ENCODE data around the gene CRMP1.

The CRMP1 gene

DNA sequence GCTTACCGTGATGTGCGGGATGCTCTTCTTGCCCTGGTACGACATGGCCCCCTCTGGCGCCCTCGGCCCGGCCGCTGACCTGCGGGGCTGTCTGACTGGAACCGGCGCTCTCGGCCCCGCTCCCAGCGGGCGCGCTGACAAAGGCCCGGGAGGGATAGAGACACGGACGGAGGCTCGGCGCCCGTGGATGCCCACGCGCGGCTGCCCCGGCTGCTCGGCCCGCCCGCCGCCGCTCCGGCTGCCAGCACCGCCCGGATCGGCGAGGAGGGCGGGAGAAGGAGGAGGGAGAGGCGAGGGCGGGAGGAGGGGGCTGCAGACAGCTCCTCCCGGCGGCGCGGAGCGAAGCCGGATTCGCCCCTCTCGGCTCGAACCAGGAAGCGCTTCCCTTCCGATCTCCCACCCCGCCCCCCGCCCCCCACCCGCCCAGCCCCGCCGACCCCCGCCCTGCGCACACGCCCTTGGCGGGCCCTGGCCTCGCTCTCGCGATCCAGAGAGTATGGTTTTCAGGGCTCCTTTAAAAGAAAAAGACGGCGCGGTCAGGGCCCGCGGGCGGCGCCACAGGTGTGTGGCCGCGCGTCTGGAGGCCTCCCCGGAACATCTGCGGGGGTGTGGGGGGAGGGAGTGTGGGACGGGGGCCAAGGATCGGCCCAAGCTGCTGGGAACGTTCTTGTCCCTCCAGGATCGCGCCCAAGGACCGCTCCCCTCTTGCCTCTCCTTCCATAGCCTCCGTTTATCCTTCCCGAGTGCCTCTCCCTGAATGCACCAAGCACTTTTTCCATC, 4.5 kb downstream of the CRMP1 start:
- WGBS (ENCODE audit: insufficient coverage, insufficient read length): no CpG with 5 or more reads among the region's 81 CpGs
- no peak overlapping the region for H3K27ac ChIP-seq (ENCODE audit: low read length)
- H3K9me3 ChIP-seq (ENCODE audit: control insufficient read depth, insufficient read depth, low read length): no peaks in the 10 kb centered on the region
- H3K36me3 ChIP-seq (ENCODE audit: control insufficient read depth, insufficient read depth, low read length): no peaks in the 10 kb centered on the region
- peak overlapping the region; percentile 91 for H3K4me3 ChIP-seq (ENCODE audit: low read length)
- peaks cover 14% of the 10 kb centered on the region for H3K4me1 ChIP-seq (ENCODE audit: control insufficient read depth, insufficient read depth, low read length)
- peaks cover 17% of the 10 kb centered on the region for H3K27me3 ChIP-seq (ENCODE audit: control insufficient read depth, insufficient read depth, low read length)
- DNase-seq (ENCODE audit: low read depth, low spot score): no peak

DNA sequence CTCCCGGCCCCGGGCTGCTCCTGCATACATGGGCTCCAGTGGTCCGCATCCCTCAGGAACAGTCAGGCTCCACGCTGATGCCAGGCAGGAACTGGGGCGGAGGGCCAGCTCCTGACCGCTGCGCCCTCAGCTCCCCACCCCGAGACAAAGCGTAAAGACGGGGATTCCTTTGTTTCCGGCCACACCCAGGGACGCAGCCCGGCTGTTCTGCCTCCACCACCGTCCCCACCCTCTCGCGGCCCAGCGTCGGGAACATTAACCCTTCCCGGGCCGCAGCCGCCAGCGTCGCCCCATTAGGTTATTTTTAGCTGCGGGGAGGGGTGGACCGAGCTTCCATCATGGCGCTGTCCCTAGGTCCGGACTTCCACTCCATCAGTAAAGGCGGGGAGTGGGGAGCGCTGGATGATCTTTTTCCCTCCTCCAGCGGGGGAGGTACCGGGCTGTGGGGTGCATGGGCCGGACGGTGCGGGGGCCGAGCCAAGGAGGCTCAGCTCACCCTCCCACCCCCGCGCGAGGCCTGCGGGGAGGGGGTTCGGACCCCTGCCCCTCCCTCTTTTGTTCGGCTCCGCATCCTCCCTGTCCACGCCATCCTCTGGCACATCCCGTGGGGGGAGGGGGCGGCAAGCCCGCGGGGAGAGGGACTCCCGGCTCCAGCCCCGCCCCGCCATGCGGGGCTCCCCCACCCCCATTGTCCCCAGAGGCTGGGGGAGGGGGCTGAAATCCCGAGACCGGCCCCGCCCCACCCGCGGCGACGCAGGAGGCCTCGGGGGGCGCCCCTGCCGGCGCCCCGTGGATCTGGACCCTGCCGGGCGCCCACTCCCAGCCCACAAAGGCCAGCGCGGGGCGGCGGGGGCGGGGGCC, 5.3 kb downstream of the CRMP1 start:
- Histone ChIP-seq H3K27me3 (ENCODE audit: control insufficient read depth, insufficient read depth, low read length) (peaks cover 15% of the 10 kb centered on the region), H3K27ac (ENCODE audit: low read length) (no peak overlapping the region), H3K4me3 (ENCODE audit: low read length) (peak overlapping the region; percentile 91; the same call in 1 of the 2 replicates), H3K36me3 (ENCODE audit: control insufficient read depth, insufficient read depth, low read length) (no peaks in the 10 kb centered on the region), H3K4me1 (ENCODE audit: control insufficient read depth, insufficient read depth, low read length) (peaks cover 14% of the 10 kb centered on the region), H3K9me3 (ENCODE audit: control insufficient read depth, insufficient read depth, low read length) (no peaks in the 10 kb centered on the region)
- DNase-seq (ENCODE audit: low read depth, low spot score): no peak
- no CpG with 5 or more reads among the region's 70 CpGs for WGBS (ENCODE audit: insufficient coverage, insufficient read length)

DNA sequence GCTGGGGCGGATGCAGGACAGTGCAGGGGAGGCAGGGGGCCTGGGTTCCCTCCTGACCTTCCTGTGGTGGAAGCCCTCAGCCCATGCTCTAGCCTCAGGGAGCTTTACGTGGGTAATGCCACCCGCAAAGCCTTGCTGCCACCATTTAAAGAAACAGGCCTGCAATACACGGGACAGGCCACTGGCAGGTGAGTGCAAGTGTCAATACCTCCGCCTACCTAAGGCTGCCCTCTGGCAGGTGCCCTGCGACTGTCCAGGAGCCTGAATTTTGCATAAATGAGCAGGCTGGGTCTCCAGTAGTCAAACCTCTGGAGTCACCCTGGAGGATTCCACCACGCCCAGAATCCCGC, 5.9 kb downstream of the CRMP1 start:
- Histone ChIP-seq H3K27ac (ENCODE audit: low read length) (no peak overlapping the region), H3K27me3 (ENCODE audit: control insufficient read depth, insufficient read depth, low read length) (peaks cover 12% of the 10 kb centered on the region), H3K4me1 (ENCODE audit: control insufficient read depth, insufficient read depth, low read length) (peaks cover 14% of the 10 kb centered on the region), H3K36me3 (ENCODE audit: control insufficient read depth, insufficient read depth, low read length) (no peaks in the 10 kb centered on the region), H3K4me3 (ENCODE audit: low read length) (peak overlapping the region; percentile 91; the same call in 1 of the 2 replicates), H3K9me3 (ENCODE audit: control insufficient read depth, insufficient read depth, low read length) (no peaks in the 10 kb centered on the region)
- DNase-seq (ENCODE audit: low read depth, low spot score): no peak
- no CpG with 5 or more reads among the region's 8 CpGs for WGBS (ENCODE audit: insufficient coverage, insufficient read length)

- peaks cover under 1% of the 10 kb centered on the region; the same call in 1 of the 2 replicates for H3K27me3 ChIP-seq (ENCODE audit: control insufficient read depth, insufficient read depth, low read length)
- no peaks in the 10 kb centered on the region for H3K9me3 ChIP-seq (ENCODE audit: control insufficient read depth, insufficient read depth, low read length)
- H3K36me3 ChIP-seq (ENCODE audit: control insufficient read depth, insufficient read depth, low read length): no peaks in the 10 kb centered on the region
- WGBS (ENCODE audit: insufficient coverage, insufficient read length): no CpG with 5 or more reads among the region's 3 CpGs
- H3K4me1 ChIP-seq (ENCODE audit: control insufficient read depth, insufficient read depth, low read length): peaks cover 12% of the 10 kb centered on the region
- H3K4me3 ChIP-seq (ENCODE audit: low read length): no peak overlapping the region
- H3K27ac ChIP-seq (ENCODE audit: low read length): no peak overlapping the region
- no peak for DNase-seq (ENCODE audit: low read depth, low spot score)
Observed at GRCh38 chr4:5885733-5886132, 7.2 kb downstream of the CRMP1 start.

GRCh38 chr4:5884796-5885195, 8.1 kb downstream of the CRMP1 start:
- H3K27me3 ChIP-seq (ENCODE audit: control insufficient read depth, insufficient read depth, low read length): no peaks in the 10 kb centered on the region
- H3K27ac ChIP-seq (ENCODE audit: low read length): no peak overlapping the region
- WGBS (ENCODE audit: insufficient coverage, insufficient read length): no CpG with 5 or more reads among the region's 7 CpGs
- no peak for DNase-seq (ENCODE audit: low read depth, low spot score)
- no peaks in the 10 kb centered on the region for H3K36me3 ChIP-seq (ENCODE audit: control insufficient read depth, insufficient read depth, low read length)
- H3K9me3 ChIP-seq (ENCODE audit: control insufficient read depth, insufficient read depth, low read length): no peaks in the 10 kb centered on the region
- H3K4me1 ChIP-seq (ENCODE audit: control insufficient read depth, insufficient read depth, low read length): peaks cover 10% of the 10 kb centered on the region
- no peak overlapping the region for H3K4me3 ChIP-seq (ENCODE audit: low read length)

- WGBS (ENCODE audit: insufficient coverage, insufficient read length): no CpG with 5 or more reads among the region's 1 CpG
- Histone ChIP-seq H3K27me3 (ENCODE audit: control insufficient read depth, insufficient read depth, low read length) (no peaks in the 10 kb centered on the region), H3K27ac (ENCODE audit: low read length) (no peak overlapping the region), H3K36me3 (ENCODE audit: control insufficient read depth, insufficient read depth, low read length) (no peaks in the 10 kb centered on the region), H3K9me3 (ENCODE audit: control insufficient read depth, insufficient read depth, low read length) (no peaks in the 10 kb centered on the region), H3K4me1 (ENCODE audit: control insufficient read depth, insufficient read depth, low read length) (peaks cover 8% of the 10 kb centered on the region), H3K4me3 (ENCODE audit: low read length) (no peak overlapping the region)
- no peak for DNase-seq (ENCODE audit: low read depth, low spot score)
Observed at GRCh38 chr4:5883916-5884315, 9.0 kb downstream of the CRMP1 start.

DNA sequence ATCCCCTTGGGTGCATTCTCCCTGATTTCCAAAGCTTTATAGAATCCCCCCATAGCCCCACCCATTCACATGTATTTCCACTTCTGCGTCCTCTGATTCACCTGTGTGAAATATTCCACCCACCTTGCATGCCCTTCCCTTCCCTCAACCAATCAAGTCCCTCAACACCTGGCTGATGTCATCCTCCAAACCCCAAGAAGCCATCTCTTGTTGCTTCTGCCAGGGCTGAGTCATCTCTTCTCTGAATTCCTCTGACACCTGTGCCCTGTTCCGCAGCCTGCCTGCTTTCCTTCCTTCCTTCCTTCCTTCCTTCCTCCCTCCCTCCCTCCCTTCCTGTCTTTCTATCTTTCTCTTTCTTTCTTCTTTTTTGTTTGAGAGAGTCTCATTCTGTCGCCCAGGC, 9.9 kb downstream of the CRMP1 start:
- no peak for DNase-seq (ENCODE audit: low read depth, low spot score)
- Histone ChIP-seq H3K27me3 (ENCODE audit: control insufficient read depth, insufficient read depth, low read length) (no peaks in the 10 kb centered on the region), H3K4me1 (ENCODE audit: control insufficient read depth, insufficient read depth, low read length) (peaks cover 7% of the 10 kb centered on the region), H3K27ac (ENCODE audit: low read length) (no peak overlapping the region), H3K36me3 (ENCODE audit: control insufficient read depth, insufficient read depth, low read length) (no peaks in the 10 kb centered on the region), H3K9me3 (ENCODE audit: control insufficient read depth, insufficient read depth, low read length) (no peaks in the 10 kb centered on the region), H3K4me3 (ENCODE audit: low read length) (no peak overlapping the region)
- WGBS (ENCODE audit: insufficient coverage, insufficient read length): no CpG with 5 or more reads among the region's 3 CpGs

DNA sequence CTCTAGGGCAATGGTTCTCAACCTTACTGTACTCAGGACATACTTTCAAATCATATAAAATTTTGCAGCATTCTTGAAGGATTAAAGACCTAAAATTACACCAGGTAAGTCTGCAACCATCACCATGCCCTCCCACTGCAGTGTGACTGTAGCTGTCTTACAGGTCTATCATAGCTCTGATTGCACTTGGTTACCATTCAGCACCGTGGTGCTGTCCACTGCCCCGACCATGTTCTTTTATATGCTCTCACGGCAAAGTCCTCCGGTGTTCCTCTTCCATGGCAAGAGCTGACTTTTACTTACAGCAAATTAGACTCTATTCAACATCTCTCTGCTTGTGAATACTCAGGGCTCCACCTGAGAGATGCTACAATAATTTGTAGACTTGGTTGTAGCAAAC, 11.5 kb downstream of the CRMP1 start:
- Histone ChIP-seq H3K4me1 (ENCODE audit: control insufficient read depth, insufficient read depth, low read length) (peaks cover 4% of the 10 kb centered on the region; the same call in 1 of the 2 replicates), H3K27me3 (ENCODE audit: control insufficient read depth, insufficient read depth, low read length) (no peaks in the 10 kb centered on the region), H3K9me3 (ENCODE audit: control insufficient read depth, insufficient read depth, low read length) (no peaks in the 10 kb centered on the region), H3K4me3 (ENCODE audit: low read length) (no peak overlapping the region), H3K36me3 (ENCODE audit: control insufficient read depth, insufficient read depth, low read length) (no peaks in the 10 kb centered on the region), H3K27ac (ENCODE audit: low read length) (no peak overlapping the region)
- no peak for DNase-seq (ENCODE audit: low read depth, low spot score)
- WGBS (ENCODE audit: insufficient coverage, insufficient read length): no CpG with 5 or more reads among the region's 4 CpGs

DNA sequence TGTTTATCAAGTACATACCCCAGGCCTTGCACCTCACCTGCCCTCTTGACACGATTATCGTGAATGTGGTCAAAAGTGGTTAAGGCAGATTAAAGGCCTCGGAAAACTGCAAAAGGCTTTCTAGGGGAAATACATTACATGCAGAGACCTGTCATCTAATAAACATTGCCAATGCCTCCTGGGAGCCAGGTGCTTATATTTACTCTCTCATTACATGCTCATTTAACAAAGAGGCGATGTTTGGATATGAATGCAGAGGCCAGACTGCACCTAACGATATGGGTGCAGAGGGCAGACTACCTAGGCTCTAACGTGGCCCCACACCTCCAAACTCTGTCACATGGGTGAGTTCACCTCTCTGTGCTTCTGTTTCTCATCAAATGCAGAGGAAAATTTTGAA, 14.5 kb downstream of the CRMP1 start:
- no peaks in the 10 kb centered on the region for H3K27me3 ChIP-seq (ENCODE audit: control insufficient read depth, insufficient read depth, low read length)
- H3K36me3 ChIP-seq (ENCODE audit: control insufficient read depth, insufficient read depth, low read length): no peaks in the 10 kb centered on the region
- no peaks in the 10 kb centered on the region for H3K9me3 ChIP-seq (ENCODE audit: control insufficient read depth, insufficient read depth, low read length)
- no peak overlapping the region for H3K4me3 ChIP-seq (ENCODE audit: low read length)
- WGBS (ENCODE audit: insufficient coverage, insufficient read length): no CpG with 5 or more reads among the region's 6 CpGs
- H3K27ac ChIP-seq (ENCODE audit: low read length): no peak overlapping the region
- peaks cover 1% of the 10 kb centered on the region for H3K4me1 ChIP-seq (ENCODE audit: control insufficient read depth, insufficient read depth, low read length)
- DNase-seq (ENCODE audit: low read depth, low spot score): no peak

DNA sequence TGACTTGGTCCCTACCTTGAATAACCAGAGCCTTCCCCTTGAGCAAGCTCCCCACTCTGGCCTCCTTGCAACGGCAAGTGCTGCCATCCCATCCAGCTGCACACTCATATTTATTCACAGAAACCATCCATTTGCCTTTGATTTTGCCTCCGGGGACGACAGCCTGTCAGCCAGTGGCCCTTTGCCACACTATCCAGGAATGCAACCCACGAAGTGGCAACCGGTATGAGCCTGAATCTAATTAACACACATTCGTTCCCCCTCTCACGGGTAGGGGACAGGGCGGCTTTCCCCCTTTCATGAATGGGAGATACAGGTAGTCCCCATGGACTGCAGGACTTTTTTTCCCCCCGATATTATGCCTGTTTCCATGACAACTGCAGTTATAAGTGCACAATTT, 15.5 kb downstream of the CRMP1 start:
- H3K4me3 ChIP-seq (ENCODE audit: low read length): no peak overlapping the region
- H3K27me3 ChIP-seq (ENCODE audit: control insufficient read depth, insufficient read depth, low read length): no peaks in the 10 kb centered on the region
- no peaks in the 10 kb centered on the region for H3K9me3 ChIP-seq (ENCODE audit: control insufficient read depth, insufficient read depth, low read length)
- no peaks in the 10 kb centered on the region for H3K36me3 ChIP-seq (ENCODE audit: control insufficient read depth, insufficient read depth, low read length)
- H3K4me1 ChIP-seq (ENCODE audit: control insufficient read depth, insufficient read depth, low read length): peaks cover 1% of the 10 kb centered on the region
- DNase-seq (ENCODE audit: low read depth, low spot score): no peak
- WGBS (ENCODE audit: insufficient coverage, insufficient read length): no CpG with 5 or more reads among the region's 9 CpGs
- H3K27ac ChIP-seq (ENCODE audit: low read length): no peak overlapping the region

All from iPS DF 6.9 (cell line).